Ectodermal cell (in vitro differentiated cells): ENCODE measurements around the gene OR2AP1.

Experiments used
- H3K27ac ChIP-seq: 2 replicates; pipeline ENCODE4 v1.7.0; 2013; ENCODE audit warnings: mild to moderate bottlenecking, low read depth, low read length; ENCODE audit not compliant: insufficient read depth, poor library complexity, severe bottlenecking
- H3K27me3 ChIP-seq: 2 replicates; pipeline ENCODE4 v1.7.0; 2013; ENCODE audit warnings: mild to moderate bottlenecking, low read length; ENCODE audit not compliant: insufficient read depth, control insufficient read depth, poor library complexity, severe bottlenecking
- H3K36me3 ChIP-seq: one replicate; pipeline ENCODE4 v1.7.0; 2013; ENCODE audit warnings: low read length; ENCODE audit not compliant: control insufficient read depth, insufficient read depth
- H3K4me1 ChIP-seq: one replicate; pipeline ENCODE4 v1.7.0; 2013; ENCODE audit warnings: low read length; ENCODE audit not compliant: control insufficient read depth, insufficient read depth
- H3K4me3 ChIP-seq: 2 replicates; pipeline ENCODE4 v1.7.0; 2013; ENCODE audit warnings: low read depth, low read length, control low read depth; ENCODE audit not compliant: insufficient read depth
- H3K9me3 ChIP-seq: 2 replicates; pipeline ENCODE4 v1.7.0; 2013; ENCODE audit warnings: mild to moderate bottlenecking, low read length, moderate library complexity; ENCODE audit not compliant: control insufficient read depth
- WGBS, 2 experiments: methylation state at CpG; one replicate each; pipeline ENCODE4 v1.1.7; 2013; ENCODE audit warnings: missing lambda C conversion rate in 2 of 2; 5-methylcytosine and 5-hydroxymethylcytosine counted together

The OR2AP1 gene

DNA sequence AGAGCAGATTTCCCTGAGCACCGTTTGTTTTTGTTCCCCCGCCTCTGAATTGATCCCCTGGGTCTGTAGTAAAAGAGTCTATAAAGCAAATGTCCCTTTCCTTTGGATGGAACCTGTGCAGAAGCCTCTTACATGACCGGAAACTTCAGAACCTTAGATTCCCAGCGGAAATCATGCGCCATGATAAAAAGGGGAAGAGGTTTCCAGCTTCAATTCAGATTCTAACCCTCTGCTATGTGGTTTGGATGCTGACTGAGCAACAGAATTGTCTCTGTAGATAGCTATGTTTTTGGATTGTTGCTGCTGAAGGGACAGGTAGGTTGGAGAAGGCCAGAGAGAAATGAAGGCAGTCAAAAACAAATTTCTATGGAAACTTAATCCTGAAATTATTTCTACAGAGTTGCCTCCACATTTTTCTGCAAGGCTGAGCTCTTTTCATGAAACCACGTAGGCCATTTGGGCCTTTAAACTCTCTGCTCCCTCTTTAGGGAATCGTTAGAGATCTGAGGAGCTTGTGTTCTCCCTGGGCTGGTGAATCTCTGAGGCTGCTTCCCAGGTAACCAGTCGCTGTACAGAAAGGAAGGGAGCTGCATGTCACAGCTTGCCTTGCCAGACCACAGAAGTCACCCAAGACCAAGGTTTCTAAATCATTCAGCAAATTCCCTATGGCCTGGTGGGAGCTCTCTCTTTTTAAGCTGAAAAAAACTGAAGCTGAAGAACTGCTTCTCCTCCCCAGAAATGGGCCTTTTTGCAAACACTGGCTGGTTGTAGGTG, 35.7 kb downstream of the OR2AP1 start:
- no peaks in the 10 kb centered on the region for H3K27me3 ChIP-seq
- H3K4me3 ChIP-seq = no peak overlapping the region
- no peaks in the 10 kb centered on the region for H3K4me1 ChIP-seq
- no peaks in the 10 kb centered on the region for H3K36me3 ChIP-seq
- WGBS, 2 experiments = 84 to 90% methylated on average over 8 of the region's 8 CpGs
- H3K27ac ChIP-seq = no peak overlapping the region
- H3K9me3 ChIP-seq = no peaks in the 10 kb centered on the region

DNA sequence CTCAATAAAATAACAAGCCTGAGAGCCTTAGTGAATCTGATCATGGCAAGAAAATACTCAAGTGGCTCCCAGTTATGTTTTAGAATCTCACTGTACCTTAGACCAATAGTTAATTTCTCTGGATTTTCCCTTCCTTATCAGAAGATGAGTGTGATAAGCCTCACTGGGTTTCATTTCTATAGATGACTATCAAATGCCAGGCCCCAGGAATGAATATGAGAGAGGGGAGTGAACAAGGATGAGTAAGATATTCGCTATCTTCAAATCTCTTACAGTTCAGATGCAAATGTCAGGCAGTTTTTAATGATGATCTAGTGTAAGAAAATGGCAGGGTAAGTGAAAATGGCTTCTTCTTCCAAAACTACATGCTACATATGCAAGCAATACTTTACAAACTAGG, 38.3 kb downstream of the OR2AP1 start:
- Histone ChIP-seq H3K9me3 (no peaks in the 10 kb centered on the region), H3K27ac (no peak overlapping the region), H3K27me3 (no peaks in the 10 kb centered on the region), H3K36me3 (no peaks in the 10 kb centered on the region), H3K4me1 (no peaks in the 10 kb centered on the region), H3K4me3 (no peak overlapping the region)
- WGBS, 2 experiments = 86 to 100% methylated on average over 1 of the region's 1 CpG

- H3K27ac ChIP-seq = no peak overlapping the region
Observed at GRCh38 chr12:55612646-55613045, 40.4 kb downstream of the OR2AP1 start.

GRCh38 chr12:55614764-55615163, 42.5 kb downstream of the OR2AP1 start:
- H3K4me1 ChIP-seq = no peaks in the 10 kb centered on the region
- no peak overlapping the region for H3K27ac ChIP-seq
- no peaks in the 10 kb centered on the region for H3K27me3 ChIP-seq
- no peaks in the 10 kb centered on the region for H3K36me3 ChIP-seq
- 92 to 93% methylated on average over 1 of the region's 1 CpG for WGBS, 2 experiments
- no peaks in the 10 kb centered on the region for H3K9me3 ChIP-seq
- no peak overlapping the region for H3K4me3 ChIP-seq

More at GRCh38 chr12:55612646-55613045, 40.4 kb downstream of the OR2AP1 start:
- WGBS, 2 experiments = 94% methylated on average over 1 of the region's 2 CpGs
- Histone ChIP-seq H3K36me3 (no peaks in the 10 kb centered on the region), H3K4me1 (no peaks in the 10 kb centered on the region), H3K4me3 (no peak overlapping the region), H3K27me3 (no peaks in the 10 kb centered on the region), H3K9me3 (no peaks in the 10 kb centered on the region)

- no peak overlapping the region for H3K27ac ChIP-seq
- no peaks in the 10 kb centered on the region for H3K27me3 ChIP-seq
- no peak overlapping the region for H3K4me3 ChIP-seq
- no peaks in the 10 kb centered on the region for H3K9me3 ChIP-seq
- 16 to 18% methylated on average over 6 of the region's 6 CpGs for WGBS, 2 experiments
- H3K4me1 ChIP-seq = no peaks in the 10 kb centered on the region
- no peaks in the 10 kb centered on the region for H3K36me3 ChIP-seq
Observed at GRCh38 chr12:55619354-55620138, 47.3 kb downstream of the OR2AP1 start.

GRCh38 chr12:55624056-55624455, 51.8 kb downstream of the OR2AP1 start:
- H3K4me3 ChIP-seq = no peak overlapping the region
- no peaks in the 10 kb centered on the region for H3K36me3 ChIP-seq
- no peaks in the 10 kb centered on the region for H3K4me1 ChIP-seq
- no peaks in the 10 kb centered on the region for H3K27me3 ChIP-seq
- H3K9me3 ChIP-seq = no peaks in the 10 kb centered on the region
- no peak overlapping the region for H3K27ac ChIP-seq
